Psoas muscle (tissue), 8 donors: ENCODE measurements around the gene ISG20L2. TPM values are rescaled to one million over a fixed set of nuclear protein-coding genes. Genes with fewer than 3 reads are reported as not detected.
A peak's percentile ranks its signal among the peaks of the same experiment; 100 is the strongest.

Source experiments
- ATAC-seq, 4 donors: fragments of 200-7000 bp; cut with Tn5 transposase; one replicate each; pipeline ENCODE4 v1.9.1; 2020; ENCODE audit warnings: moderate library complexity in 3 of 4, mild to moderate bottlenecking in 2 of 4
- DNase-seq, 2 donors: peaks; one replicate each; pipeline ENCODE4 v3.0.0-alpha.2; 2020
- H3K27ac ChIP-seq: fragments of 200-600 bp; one replicate; pipeline ENCODE4 v1.8.0; 2022
- H3K27me3 ChIP-seq, 3 donors: fragments of 200-600 bp in 1 of 3; one replicate each; pipeline versions ENCODE4 v1.6.1 to v1.8.0; 2013 to 2022; ENCODE audit warnings: low read length in 2 of 3, mild to moderate bottlenecking in 2 of 3, moderate library complexity in 1 of 3; ENCODE audit not compliant: insufficient read depth in 3 of 3
- H3K36me3 ChIP-seq, 2 donors: fragments of 200-600 bp in 1 of 2; one replicate each; pipeline versions ENCODE4 v1.6.1 to v1.8.0; 2013 to 2022; ENCODE audit warnings: low read depth in 1 of 2, mild to moderate bottlenecking in 1 of 2, moderate library complexity in 1 of 2; ENCODE audit not compliant: insufficient read depth in 1 of 2
- H3K4me1 ChIP-seq: fragments of 200-600 bp; one replicate; pipeline ENCODE4 v1.8.0; 2022
- H3K4me3 ChIP-seq: fragments of 200-600 bp; one replicate; pipeline ENCODE4 v1.8.0; 2022; ENCODE audit warnings: mild to moderate bottlenecking
- H3K9me3 ChIP-seq: fragments of 200-600 bp; one replicate; pipeline ENCODE4 v1.8.0; 2022
- CTCF ChIP-seq: fragments of 200-600 bp; IDR thresholded peaks from one replicate; pipeline ENCODE4 v1.8.0; 2022; ENCODE audit warnings: antibody characterized with exemption
- WGBS, 3 donors: extraction: QIAGEN DNeasy Blood & Tissue Kit; methylation state at CpG; one replicate each; pipeline versions ENCODE4 v1.1.6 to v1.1.7; 2013; 5-methylcytosine and 5-hydroxymethylcytosine counted together
- intact Hi-C, 2 donors: fragments of 100-400 bp; cut with DNase I; formaldehyde crosslinking; loops; one replicate each; pipeline versions ENCODE4 v1.11.0 to v1.14.2; 2022
- polyA plus RNA-seq, 3 donors: library from polyadenylated mRNA; stranded (reverse); fragments of 200-250 nt; gene quantifications; one replicate each; pipeline ENCODE4 v1.2.3, GENCODE V29; 2013
- total RNA-seq, 4 donors: library from RNA; stranded (reverse); fragmentation: NEBNext Ultra II Directional in 2 of 4; extraction: Animal tissue kit (Norgen Biotek cat#: 25700) in 2 of 4; gene quantifications; one replicate each; pipeline versions ENCODE4 v1.2.1 to v1.2.4, GENCODE V29; 2021 to 2023
- donor health status: healthy with polysubstance abuse.
- donor health status: DM: no; HTN: no; CAD: no; lungs with moderate emphysema.
- donor health status: Bipolar disorder and iron deficiency.
- donor health status: healthy.
- donor health status: DM: yes; HTN: yes; CAD: no.
- donor health status: DM: no; HTN: no; CAD: no.
- donor health status: DM: no; HTN: no; CAD: no.
- donor health status: DM: yes; HTN: yes; CAD: no.

The ISG20L2 gene
- total and polyA plus RNA-seq, 7 donors: 7.4 to 20.4 (median 18.2) TPM

- Histone ChIP-seq H3K27ac (peak overlapping the region; percentile 12), H3K27me3 (peaks cover 0 to 34% (median 10%) of the 10 kb centered on the region in 3 donors)
- ATAC-seq: peak; percentile 87 to 94 (median 90)
Observed at GRCh38 chr1:156689035-156689952, 39.3 kb downstream of the ISG20L2 start.

GRCh38 chr1:156684227-156684782 is 44.3 kb downstream of the ISG20L2 start:
- WGBS, 3 donors: 81 to 82% (median 82%) methylated on average over 5 of the region's 5 CpGs
- Histone ChIP-seq H3K27me3 (peaks cover 0 to 7% (median 2%) of the 10 kb centered on the region in 3 donors), H3K9me3 (no peaks in the 10 kb centered on the region), H3K27ac (no peak overlapping the region), H3K4me1 (peaks cover 3% of the 10 kb centered on the region), H3K36me3 (no peaks in the 10 kb centered on the region), H3K4me3 (no peak overlapping the region)
- TF ChIP-seq CTCF: no peak
- intact Hi-C loops: no loop called here
- no peak for DNase-seq
- ATAC-seq: no peak

More at GRCh38 chr1:156689035-156689952, 39.3 kb downstream of the ISG20L2 start:
- TF ChIP-seq CTCF: peak; percentile 93
- Histone ChIP-seq H3K4me3 (peak overlapping the region; percentile 48), H3K4me1 (peaks cover 16% of the 10 kb centered on the region), H3K9me3 (no peaks in the 10 kb centered on the region), H3K36me3 (no peaks in the 10 kb centered on the region)
- peak; percentile 76 to 87 for DNase-seq
- WGBS, 3 donors: 1% methylated on average over 23 of the region's 23 CpGs
- intact Hi-C loops: loop anchor here in 1 of 2 donors (1.0 kb wide), 1 partner anchor 37 kb away; no protein-coding TSS in a partner anchor

- TF ChIP-seq CTCF: no peak
- no peaks in the 10 kb centered on the region for H3K4me1 ChIP-seq
- no peaks in the 10 kb centered on the region for H3K9me3 ChIP-seq
- peaks cover 0 to 9% (median 2%) of the 10 kb centered on the region in 3 donors for H3K27me3 ChIP-seq
- no peak for DNase-seq
- 65 to 72% (median 69%) methylated on average over 5 of the region's 5 CpGs for WGBS, 3 donors
- H3K4me3 ChIP-seq: no peak overlapping the region
- intact Hi-C loops: no loop called here
- no peaks in the 10 kb centered on the region for H3K36me3 ChIP-seq
- ATAC-seq: no peak
- H3K27ac ChIP-seq: no peak overlapping the region
Observed at GRCh38 chr1:156682166-156682890, 46.2 kb downstream of the ISG20L2 start.

GRCh38 chr1:156681196-156681960 is 47.2 kb downstream of the ISG20L2 start:
- Histone ChIP-seq H3K4me1 (peaks cover 4% of the 10 kb centered on the region), H3K4me3 (no peak overlapping the region), H3K27me3 (peaks cover 0 to 9% (median 2%) of the 10 kb centered on the region in 3 donors), H3K27ac (no peak overlapping the region), H3K36me3 (no peaks in the 10 kb centered on the region), H3K9me3 (no peaks in the 10 kb centered on the region)
- intact Hi-C loops: no loop called here
- ATAC-seq: no peak
- DNase-seq: no peak
- 73 to 86% (median 74%) methylated on average over 8 of the region's 8 CpGs for WGBS, 3 donors
- TF ChIP-seq CTCF: no peak
